GM19043 (cell line): ENCODE data around the gene TTC21A.

Experiments used
- ATAC-seq: cut with Tn5 transposase; IDR thresholded peaks from one replicate; pipeline ENCODE4 v1.9.1; 2021; ENCODE audit warnings: low read depth; ENCODE audit not compliant: unreplicated experiment

TTC21A gene

DNA sequence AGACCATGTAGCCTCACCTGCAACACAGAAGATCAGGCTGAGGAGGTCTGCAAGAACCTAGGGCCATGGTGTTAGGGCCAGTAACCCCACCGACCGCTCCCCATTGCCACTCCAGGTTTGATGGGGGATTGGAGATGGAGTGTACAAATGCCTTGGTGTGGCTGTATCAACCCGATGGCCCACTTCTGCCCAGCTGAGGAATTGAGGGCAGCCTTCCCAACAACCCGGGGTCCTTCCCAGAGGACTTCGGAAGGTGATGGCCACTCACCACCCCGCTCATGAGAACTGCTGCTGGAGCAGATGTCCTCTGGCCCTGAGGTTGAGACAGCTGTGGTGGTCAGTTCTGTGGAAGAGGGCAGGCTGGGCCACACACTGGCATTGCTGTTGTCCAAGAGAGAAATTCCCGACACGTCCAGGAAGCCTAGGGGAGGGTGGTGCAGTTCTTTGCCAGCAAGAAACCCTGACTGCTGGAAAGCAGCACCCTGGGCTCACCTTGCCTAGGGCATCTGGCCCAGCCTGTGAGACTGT lies 8.9 kb upstream of the TTC21A start:
- ATAC-seq, result no peak

DNA sequence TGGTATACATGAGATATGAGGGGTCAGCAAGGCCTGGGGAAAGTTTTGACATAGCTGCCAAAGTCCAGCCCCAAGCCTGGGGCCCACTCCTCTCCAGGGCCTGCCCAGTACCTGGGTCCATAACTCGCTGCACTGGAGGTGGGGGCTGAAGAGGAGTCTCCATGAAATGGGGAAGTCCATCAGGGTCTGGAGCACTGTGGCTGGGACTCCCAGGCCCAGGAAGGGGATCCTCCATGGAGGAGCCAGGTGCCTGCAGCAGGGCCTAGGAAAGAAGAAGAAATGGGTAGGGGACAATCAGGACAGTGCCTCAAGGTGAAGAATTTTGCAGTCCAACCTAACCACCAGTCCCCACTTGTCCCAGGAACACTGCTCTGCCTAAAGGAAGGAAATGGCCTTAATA lies 8.2 kb upstream of the TTC21A start:
- no peak for ATAC-seq

GRCh38 chr3:39099738-39100499 lies 7.6 kb upstream of the TTC21A start:
- ATAC-seq, result no peak

GRCh38 chr3:39100500-39100886 lies 7.0 kb upstream of the TTC21A start:
- ATAC-seq, result no peak

GRCh38 chr3:39101022-39101689 lies 6.3 kb upstream of the TTC21A start:
- peak; percentile 75 for ATAC-seq

GRCh38 chr3:39102504-39103323 lies 4.8 kb upstream of the TTC21A start:
- ATAC-seq, result no peak

DNA sequence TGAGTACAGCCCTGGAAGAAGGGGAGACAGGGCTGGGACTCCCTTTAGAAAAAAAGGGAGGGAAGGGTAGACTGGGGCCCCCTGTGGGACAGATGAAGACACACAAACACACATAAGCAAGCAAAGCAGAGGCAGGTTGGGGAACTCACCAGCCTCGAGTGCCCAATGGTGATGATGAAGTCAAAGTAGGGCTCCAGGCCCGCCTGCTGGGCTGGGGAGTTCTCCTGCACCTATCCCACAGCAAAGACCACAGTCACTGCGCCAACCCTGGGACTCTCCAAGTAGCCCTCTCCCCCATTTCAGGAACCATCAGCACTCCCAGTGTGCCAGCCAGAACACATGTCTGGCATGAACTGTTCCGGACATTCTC lies 4.2 kb upstream of the TTC21A start:
- no peak for ATAC-seq

DNA sequence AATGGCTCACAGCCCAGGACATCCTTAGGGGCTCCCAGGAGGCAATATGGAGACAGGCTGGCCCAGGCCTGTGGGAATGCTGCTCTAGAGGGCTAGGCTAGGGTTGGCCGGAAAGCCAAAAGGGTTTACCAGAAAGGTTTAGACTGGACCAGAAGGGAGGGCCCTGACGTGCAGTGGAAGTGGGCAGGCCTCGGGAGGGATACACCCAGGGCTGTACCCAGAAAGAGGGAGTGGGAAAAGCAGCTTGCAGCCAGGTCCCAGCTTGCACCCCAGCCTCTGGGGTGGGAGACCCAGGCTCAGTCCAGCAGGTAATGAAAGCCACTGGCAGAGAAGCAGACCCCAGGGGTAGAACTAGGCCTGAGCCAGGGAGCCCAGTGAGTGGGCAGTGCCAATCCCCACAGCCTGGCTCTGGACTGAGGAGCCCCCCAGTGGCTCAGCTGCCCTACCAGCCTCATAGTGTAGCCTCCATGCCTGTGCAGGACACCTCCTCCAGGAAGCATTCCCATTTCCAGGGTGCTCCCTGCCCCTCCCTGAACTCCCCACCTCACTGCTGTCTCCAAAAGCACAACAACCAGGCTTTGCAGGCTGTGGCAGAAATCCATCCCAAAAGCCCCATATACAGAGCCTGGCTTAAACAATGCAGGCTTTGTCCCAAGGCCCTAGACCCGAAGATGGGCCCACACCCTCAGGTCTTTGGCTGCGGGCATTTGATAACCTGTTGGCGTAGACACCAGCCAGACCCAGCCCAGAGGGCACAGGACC lies 3.5 kb upstream of the TTC21A start:
- ATAC-seq, result no peak

- ATAC-seq, result no peak
Observed at GRCh38 chr3:39104961-39105686, 2.4 kb upstream of the TTC21A start.

DNA sequence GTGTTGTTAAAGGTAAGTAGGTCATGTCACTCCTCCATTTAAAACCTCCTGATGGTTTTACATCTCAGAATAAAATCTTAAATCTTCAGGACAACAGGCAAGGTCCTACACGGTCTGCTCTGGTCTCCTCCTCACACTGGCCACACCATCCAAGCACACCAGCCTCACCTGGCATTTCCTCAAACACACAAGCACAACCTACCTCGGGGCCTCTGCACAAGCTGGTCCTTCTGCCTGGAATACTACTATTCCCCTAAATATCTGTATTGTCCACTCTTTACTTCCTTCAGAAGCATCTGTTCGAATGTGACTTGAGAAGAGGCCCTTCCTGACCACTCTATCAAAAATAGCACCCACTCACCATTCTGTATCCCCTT lies 1.8 kb upstream of the TTC21A start:
- ATAC-seq, result no peak

GRCh38 chr3:39106281-39106811 lies 1.1 kb upstream of the TTC21A start:
- no peak for ATAC-seq

- peak; percentile 9 for ATAC-seq
Observed at GRCh38 chr3:39106851-39107387, 561 bp upstream of the TTC21A start.

- peak; percentile 85 for ATAC-seq
Observed at GRCh38 chr3:39108200-39108710, 775 bp downstream of the TTC21A start.

GRCh38 chr3:39109086-39109485 lies 1.6 kb downstream of the TTC21A start:
- no peak for ATAC-seq

DNA sequence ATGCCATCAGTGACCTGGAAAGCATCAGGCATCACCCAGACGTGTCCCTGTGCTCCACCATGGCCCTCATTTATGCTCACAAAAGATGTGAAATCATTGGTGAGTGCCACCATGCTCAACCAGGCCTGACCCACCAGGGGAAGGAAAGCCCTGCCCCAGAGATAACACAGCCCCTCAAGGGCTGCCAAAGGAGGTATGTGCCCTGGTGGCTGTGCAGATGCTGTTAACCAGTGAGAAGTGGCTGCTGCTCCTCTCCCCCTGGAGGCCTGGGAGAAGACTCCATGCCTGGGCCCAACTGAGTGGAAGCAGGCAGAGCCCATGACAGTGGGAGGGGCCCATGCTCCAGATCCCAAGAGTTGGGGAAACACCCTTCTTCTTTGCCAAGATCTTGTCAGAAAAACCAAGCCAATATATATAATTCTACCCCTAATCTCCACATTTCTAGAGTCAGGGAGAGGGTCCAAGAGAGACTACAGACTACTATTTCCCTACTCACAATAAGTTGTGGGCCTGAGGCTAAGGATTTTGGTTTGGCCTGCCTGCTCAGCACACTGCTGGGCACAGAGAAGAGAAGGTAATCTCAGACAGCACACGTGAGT lies 2.7 kb downstream of the TTC21A start:
- ATAC-seq, result no peak

DNA sequence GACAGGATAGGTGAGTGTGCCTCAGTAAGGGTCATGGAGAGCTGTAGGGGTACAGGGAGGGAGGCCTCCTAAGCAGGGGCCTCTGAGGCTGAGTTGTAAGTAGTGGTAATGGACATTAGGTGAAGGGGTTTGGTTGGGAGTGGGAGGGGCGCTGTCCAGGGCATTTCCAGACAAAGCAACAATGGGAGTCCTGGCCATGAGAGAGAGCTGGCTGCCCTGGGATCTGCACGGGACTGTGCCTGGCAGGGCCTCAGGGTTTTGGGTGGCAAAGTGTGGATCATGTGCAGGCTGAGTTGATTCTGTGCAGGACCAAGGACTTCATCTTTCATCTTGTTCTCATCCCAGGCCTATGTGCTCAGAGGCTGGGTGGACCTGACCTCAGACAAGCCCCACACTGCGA lies 4.6 kb downstream of the TTC21A start:
- ATAC-seq, result no peak

DNA sequence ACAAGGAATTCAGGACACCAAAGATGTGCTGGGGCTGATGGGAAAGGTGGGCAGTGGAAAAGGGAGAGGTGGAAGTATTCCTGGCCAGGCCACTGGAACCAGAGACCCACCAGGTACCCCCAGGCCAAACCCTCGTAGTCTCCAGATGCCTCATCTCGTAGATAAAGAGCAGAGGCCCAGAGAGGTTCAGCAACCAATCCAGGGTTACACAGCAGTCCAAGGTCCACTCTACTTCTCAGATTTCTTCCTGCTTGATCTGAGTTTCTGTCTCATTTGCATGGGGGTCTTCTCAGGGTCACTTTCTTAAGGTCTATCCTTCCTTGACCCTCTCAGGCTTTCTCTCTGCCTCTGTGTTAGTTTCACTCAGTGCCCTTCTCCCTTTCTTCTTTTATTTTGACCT lies 5.1 kb downstream of the TTC21A start:
- ATAC-seq, result no peak

GRCh38 chr3:39113291-39113690 lies 5.8 kb downstream of the TTC21A start:
- no peak for ATAC-seq

DNA sequence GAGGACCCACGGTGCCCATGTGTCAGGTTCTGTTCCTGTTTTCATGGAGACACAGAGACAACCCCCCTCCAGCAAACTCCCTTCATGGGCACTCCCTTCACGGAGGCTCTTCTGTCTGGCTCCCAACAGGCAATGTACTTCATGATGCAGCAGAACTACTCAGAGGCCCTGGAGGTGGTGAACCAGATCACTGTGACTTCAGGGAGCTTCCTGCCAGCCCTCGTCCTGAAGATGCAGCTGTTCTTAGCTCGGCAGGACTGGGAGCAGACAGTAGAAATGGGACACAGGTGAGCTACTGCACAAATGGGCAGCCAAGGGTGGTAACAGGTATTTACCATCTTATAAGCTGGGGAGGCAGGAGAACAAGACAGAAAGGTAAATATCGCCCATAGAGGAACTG lies 7.0 kb downstream of the TTC21A start:
- ATAC-seq, result no peak
